GM18511 (cell line): ENCODE measurements around the gene FMO4.
"Not testable (repeated sequence)": the region's sequence is repeated elsewhere in the genome, so short reads cannot be mapped to it uniquely, and the experiment has no call there.

Source experiments
- ATAC-seq: cut with Tn5 transposase; IDR thresholded peaks from one replicate; pipeline ENCODE4 v1.9.1; 2021; ENCODE audit warnings: mild to moderate bottlenecking, moderate library complexity; ENCODE audit not compliant: unreplicated experiment

Gene FMO4

DNA sequence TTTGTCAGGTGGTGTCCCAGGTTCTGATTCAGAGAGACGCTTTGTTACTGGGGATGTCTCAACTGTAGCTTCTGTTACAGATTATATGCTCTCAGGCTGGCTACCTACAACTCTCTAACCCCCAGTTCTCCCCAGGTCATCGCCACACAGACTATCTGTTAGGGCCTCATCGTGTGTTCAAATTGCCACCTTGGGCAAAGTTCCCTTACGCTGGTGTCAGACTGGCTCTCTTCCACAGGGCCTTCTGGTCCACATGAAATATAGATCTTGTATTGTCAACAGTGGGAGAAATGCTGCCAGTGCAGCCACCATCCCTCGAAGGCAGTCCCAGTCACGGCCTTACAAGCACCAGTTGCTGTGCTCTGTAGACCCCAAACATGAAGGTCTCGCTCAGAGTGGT is 15.3 kb downstream of the FMO4 start:
- no peak for ATAC-seq

DNA sequence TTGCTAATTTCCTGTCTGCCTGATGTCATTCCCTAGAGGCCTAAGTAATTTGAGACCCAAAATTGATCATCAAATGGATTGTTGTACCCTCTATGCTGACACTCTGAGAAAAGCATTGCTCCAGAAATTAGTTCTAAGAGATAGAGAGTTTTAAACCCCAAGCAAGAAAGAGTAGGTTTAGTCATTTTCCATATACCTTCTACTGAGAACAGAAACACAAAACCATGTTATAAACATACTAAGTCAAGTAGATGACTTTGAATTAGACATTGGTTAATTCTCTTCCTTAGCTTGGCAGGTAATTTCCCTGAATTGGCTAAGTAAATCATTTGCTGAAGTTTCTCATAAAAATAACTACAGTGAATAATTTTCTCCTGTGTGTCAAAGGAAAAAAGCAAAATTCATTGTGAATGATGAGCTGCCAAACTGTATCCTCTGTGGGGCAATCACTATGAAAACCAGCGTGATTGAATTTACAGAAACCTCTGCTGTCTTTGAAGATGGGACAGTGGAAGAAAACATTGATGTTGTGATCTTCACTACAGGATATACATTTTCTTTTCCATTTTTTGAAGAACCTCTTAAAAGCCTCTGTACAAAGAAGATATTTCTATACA is 20.1 kb downstream of the FMO4 start:
- ATAC-seq = no peak

DNA sequence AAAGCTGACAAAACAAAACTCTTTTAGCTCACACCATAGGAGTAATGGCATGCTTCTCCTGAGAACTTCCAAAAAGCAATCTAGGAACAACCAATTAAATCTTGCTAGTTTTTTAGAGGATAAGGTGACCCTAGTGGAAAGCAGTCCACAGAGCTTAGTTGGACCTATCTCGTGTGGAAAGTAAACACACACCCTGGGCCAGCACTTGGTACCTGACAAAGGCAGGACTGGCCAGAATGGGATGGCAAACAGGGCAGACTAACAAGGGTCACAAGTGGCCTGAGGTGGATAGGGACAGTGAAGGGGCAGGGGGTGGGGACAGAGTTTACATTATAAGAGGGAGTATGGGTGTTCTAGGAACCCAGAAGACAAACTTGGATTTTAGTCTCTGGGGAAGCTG is 22.0 kb downstream of the FMO4 start:
- ATAC-seq = no peak

DNA sequence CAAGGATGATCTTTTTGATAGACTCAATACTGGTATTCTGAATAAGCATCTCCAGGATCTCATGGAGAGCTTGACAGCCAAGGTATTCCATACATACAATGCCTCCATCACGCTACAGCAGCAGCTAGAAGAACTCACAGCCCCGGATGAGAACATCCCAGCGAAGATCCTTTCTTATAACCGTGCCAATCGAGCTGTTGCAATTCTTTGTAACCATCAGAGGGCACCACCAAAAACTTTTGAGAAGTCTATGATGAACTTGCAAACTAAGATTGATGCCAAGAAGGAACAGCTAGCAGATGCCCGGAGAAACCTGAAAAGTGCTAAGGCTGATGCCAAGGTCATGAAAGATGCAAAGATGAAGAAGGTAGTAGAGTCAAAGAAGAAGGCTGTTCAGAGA is 25.4 kb downstream of the FMO4 start:
- ATAC-seq = not testable (repeated sequence)

DNA sequence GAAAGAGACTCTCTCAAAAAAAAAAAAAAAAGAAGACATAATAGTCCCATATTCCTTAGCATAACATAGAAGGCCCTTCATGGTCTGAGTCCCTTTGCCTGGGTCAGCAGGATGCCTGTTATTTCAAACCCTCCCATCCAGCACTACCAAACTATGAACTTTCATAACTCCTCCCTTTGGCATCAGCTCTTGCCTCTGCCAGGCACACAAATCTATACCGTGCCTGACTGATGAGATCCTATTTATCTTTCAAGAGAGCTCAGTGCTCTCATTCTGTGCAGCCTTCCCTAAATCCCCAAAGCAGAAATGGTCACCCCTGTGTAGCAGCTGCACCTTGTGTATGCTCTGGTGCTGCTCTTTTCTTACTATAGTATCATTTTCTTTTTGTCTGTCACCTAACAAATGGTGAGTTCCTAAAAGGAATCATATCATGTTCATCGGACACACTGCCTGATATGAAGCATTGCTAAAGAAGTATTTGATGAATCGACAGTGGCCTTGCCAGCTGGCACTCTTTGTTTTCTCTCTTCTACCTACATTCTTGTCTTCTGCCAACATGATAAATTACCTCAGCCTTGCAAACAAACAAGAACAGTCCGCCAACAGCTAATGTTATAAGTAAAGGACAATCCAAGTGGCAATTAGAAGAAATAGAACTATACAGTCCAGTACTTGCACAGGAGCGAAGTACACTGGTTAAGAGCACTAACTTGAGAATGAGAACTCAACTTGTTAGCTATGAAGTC is 29.9 kb downstream of the FMO4 start:
- no peak for ATAC-seq

DNA sequence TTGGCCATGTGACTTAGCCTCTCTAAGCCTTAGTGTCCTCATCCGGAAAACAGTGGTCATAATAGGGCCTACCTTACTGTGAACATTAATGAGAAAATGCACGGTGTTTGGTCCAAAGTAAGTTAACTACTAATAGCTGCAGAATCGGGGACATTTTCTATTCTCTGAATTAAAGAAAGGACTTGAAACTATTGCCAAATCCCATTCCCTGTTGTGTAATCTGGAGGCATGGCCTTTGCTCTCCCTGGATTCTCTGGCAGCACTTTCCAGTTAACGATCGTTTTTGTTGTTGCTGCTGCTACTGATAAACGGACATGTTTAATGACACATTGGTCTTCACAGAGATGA is 30.5 kb downstream of the FMO4 start:
- ATAC-seq = no peak

DNA sequence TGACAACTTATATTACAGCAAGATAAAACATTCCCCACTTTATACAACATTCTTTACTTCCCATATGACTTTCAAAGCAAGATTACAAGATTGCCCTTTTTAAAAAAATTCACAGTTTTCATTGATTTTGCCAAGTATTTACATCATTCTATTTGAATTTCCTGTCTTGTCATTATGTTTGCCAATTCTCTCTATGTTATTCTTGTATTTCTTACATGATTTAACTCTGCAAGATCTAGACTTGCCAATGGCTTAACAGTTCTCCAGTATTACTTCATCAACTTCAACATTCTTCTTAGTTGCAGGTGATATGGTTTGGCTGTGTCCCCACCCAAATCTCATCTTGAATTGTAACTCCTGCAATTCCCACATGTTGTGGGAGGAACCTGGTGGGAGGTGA is 31.6 kb downstream of the FMO4 start:
- no peak for ATAC-seq

DNA sequence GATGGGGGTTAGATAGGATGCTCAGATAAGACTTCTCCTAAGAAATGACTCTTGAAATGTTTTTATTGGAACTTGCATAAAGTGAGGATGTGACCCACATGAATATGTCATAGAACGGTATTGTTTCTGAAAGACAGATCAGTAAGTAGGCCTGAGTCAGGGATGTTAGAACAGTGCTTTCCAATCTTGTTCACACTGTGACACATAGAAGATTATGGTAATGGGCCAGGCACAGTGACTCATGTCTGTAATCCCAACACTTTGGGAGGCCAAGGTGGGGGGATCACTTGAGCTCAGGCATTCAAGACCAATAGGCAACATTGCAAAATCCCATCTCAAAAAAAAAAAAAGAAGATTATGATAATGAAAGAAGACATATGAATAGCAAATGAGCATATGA is 32.9 kb downstream of the FMO4 start:
- no peak for ATAC-seq

DNA sequence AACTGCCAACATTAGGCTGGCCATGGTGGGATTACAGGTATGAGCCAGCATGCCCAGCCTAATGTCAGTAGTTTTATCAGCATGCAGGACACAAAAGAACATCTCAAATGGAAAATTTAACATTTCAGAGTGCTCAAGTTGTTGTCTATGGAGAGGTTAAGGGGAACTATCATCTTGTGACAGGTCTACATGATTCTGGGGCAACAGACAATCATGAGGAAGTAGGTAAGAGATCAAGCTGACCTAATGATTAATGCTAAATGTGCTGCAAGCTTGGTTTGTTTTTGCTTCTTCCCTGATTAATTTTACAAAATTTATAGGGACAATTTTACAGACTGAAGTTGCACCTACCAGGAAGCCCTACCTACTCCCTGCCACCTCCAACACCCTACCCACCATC is 36.6 kb downstream of the FMO4 start:
- no peak for ATAC-seq

DNA sequence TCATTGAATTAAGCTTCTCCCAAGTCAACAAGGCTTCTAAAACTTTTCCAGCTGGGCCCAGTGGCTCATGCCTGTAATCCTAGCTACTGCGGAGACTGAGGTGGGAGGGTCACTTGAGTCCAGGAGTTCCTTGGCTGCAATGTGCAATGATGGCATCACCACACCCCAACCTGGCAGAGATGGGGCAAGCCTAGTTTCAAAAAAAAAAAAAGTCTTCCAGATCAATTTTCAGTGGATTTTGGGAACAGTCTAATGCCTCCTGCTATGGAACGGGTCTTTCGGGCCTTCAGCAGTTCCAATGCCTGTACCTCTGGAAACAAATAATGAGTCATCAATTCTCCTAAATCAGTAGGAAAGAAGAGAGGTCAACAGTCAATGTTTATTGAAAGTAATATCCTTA is 38.0 kb downstream of the FMO4 start:
- no peak for ATAC-seq

DNA sequence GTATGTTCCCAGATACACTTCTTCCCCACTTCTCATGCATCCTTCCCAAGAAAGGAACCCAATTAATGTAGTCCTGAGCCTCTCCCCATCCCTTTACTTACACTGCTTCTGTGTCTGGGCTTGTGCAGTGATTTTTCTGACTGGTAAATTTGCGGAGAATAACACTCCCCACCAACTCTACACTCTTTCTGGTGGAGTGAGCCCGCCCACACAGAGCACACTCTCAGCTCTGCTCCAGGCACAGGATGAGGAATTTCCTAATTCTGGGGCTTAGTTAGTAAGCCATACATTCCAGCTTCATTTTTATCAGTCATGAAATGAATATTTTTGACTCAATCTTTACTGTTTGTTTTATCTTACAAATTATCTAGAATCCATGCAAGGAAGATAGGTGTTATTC is 38.6 kb downstream of the FMO4 start:
- no peak for ATAC-seq

DNA sequence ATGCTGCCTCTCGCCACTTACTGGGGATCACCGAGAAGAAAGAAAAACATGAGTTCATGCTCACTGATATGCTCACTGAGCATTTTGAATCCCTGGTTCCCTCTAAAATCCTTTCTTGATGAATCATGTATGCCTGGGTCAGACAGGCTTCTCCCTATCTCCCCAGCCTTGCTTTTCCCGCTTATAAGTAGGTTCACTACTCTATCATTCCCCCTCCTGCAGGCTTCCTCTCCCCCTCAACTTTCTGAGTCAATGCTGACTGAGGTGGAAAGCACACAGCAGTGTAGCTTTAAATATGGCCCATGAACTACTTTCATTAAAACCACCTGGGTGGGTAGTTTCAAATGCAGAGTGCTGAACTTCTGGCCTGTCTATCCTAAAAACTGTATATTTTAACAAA is 41.7 kb downstream of the FMO4 start:
- ATAC-seq = no peak

DNA sequence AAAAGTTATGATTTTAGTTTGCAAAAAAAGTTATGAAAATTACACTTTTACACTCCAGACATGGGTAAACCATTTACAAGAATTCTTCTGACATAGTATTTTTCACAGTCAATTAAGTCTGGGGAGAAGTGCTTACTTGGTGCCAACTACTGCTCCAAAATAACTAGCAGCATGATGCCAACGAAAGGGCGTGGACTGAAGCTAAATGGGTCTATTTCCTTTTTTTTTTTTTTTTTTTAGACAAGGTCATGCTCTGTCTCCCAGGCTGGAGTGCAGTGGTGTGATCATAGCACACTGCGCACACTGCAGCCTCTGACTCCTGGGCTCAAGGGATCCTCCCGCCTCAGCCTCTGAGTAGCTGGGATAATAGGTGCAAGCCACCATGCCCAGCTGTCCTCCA is 43.2 kb downstream of the FMO4 start:
- ATAC-seq = no peak

DNA sequence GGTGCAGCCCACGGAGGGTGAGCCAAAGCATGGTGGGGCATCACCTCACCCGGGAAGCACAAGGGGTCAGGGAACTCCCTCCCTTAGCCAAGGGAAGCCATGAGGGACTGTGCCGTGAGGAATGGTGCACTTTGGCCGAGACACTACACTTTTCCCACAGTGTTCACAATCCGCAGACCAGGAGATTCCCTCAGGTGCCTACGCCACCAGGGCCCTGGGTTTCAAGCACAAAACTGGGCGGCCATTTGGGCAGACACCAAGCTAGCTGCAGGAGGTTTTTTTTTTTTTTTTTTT is 45.3 kb downstream of the FMO4 start:
- ATAC-seq = not testable (repeated sequence)

DNA sequence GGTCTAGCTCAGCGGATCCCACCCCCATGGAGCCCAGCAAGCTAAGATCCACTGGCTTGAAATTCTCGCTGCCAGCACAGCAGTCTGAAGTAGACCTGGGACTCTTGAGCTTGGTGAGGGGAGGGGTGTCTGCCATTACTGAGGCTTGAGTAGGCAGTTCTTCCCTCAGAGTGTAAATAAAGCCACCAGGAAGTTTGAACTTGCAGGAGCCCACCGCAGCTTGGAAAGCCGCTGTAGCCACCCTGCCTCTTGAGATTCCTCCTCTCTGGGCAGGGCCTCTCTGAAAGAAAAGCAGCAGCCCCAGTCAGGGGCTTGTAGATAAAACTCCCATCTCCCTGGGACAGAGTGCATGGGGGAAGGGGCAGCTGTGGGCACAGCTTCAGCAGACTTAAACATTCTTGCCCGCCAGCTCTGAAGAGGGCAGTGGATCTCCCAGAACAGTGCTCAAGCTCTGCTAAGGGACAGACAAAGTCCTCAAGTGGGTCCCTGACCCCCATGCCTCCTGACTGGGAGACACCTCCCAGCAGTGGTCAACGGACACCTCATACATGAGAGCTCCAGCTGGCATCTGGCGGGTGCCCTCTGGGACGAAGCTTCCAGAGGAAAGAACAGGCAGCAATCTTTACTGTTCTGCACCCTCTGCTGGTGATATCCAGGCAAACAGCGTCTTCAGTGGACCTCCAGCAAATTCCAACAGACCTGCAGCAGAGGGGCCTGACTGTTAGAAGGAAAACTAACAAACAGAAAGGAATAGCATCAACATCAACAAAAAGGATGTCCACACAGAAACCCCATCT is 45.9 kb downstream of the FMO4 start:
- ATAC-seq = not testable (repeated sequence)

DNA sequence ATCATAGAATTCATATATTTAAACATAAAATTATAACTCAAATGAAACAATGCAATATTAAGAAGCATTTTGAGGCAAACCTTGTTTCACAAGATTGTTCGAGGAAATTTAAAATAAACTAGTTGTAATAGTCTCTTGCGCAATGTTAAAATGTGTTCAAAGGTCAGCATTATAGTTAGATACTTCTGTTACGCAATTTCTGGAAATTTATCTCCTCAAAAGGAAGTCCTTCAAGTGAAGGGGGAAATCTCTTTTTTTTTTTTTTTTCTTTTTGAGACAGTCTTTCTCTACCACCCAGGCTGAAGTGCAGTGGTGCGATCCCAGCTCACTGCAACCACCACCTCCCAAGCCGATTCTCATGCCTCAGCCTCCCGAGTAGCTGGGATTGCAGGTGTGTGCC is 52.1 kb downstream of the FMO4 start:
- ATAC-seq = no peak

DNA sequence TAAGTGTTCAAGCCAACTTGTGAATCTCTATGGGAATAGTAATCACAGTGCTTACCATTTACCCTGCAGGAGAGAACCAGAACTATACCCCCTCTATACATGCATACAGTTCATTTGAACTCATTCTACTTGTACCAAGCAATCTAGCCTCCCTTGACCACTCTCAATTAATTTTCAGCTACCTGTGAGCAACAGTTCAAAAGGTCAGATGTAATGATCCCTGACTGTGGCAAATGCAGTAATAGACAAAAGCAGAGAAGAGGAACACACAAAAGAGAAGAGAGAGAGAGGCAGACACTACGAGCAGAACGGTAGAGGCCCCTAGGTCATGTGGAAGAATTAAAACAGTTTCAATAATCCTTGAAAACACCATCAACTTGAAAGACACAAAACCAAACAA is 52.8 kb downstream of the FMO4 start:
- no peak for ATAC-seq

DNA sequence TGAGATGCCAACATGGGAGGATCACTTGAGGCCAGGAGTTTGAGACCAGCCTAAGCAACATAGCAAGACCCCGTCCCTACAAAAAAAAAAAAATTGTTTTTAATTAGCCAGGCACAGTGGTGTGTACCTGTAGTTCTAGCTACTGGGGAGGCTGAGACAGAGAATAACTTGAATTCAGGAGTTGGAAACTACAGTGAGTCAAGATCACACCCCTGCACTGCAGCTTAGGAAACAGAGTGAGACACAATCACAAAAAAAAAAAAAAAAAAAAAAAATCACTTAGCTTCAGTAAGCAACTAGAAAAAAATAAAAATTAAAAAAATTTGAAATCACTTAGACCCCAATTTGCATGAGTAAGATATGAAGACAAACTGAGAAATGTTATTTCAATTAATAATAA is 53.5 kb downstream of the FMO4 start:
- ATAC-seq = no peak

DNA sequence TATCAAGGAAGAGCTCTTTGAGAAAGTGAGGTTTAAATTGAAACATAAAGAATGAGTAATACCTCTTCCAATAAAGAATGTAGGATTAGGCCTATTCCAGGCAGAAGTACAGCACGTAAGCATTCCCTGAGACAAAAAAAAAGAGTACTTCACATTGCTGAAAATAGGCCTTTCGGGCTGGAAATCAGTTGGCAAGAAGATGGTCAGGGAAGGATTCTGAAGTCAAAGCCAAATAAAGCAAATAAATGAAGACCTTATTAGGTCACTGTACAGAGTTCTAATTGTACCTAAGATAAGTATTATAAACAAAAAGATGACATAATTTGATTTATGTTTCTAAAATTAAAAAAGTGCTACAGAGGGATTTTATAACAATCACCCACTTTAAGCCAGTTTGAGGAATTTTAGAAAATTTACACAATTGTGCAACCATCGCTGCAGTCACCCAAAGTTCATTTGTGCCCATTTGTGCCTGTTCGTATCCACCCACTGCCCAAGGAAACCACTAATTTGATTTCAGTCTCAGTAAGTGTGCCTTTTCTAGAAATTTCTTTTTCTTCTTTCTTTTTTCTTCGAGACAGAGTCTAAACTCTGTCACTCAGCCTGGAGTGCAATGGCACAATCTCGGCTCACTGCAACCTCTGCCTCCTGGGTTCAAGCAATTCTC is 58.6 kb downstream of the FMO4 start:
- ATAC-seq = no peak

DNA sequence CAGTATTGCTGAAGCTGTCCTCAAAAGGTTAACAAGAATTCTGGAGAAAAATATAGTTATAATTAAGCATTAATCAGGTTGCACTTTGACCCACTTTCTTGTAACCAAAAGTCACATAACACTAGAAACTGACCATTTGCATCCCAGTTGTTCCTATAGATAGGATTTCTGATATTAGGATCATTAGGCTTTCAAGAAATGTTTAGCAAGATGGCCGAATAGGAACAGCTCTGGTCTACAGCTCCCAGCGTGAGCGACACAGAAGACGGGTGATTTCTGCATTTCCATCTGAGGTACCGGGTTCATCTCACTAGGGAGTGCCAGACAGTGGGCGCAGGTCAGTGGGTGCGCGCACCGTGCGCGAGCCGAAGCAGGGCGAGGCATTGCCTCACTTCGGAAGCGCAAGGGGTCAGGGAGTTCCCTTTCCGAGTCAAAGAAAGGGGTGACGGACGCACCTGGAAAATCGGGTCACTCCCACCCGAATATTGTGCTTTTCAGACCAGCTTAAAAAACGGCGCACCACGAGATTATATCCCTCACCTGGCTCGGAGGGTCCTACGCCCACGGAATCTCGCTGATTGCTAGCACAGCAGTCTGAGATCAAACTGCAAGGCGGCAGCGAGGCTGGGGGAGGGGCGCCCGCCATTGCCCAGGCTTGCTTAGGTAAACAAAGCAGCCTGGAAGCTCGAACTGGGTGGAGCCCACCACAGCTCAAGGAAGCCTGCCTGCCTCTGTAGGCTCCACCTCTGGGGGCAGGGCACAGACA is 59.6 kb downstream of the FMO4 start:
- not testable (repeated sequence) for ATAC-seq

DNA sequence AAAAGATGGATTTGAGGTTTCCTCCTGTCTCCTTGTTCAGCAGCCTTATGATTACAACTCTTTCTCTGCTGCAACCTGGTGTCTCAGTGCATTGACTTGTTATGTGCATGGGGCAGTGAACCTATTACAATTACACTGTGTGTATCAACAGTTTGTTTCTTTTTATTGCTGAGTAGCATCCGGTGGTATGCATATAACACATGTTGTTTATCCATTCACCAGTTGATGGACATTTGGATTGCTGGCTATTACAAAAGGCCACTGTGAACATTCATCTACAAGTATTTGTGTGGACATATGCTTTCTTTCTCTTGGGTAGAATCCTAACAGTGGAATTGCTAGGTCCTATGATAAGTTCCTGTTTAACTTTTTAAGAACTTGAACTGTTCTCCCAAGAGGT is 65.9 kb downstream of the FMO4 start:
- no peak for ATAC-seq
